Endothelial cell (in vitro differentiated cells): ENCODE measurements around the gene SLC9A3. TPM values are rescaled to one million over a fixed set of nuclear protein-coding genes. Genes with fewer than 3 reads are reported as not detected.
"Not testable (repeated sequence)": the region's sequence is repeated elsewhere in the genome, so short reads cannot be mapped to it uniquely, and the experiment has no call there.

Experiments used
- DNase-seq: peaks from one replicate; pipeline ENCODE4 v3.0.0; 2021; ENCODE audit warnings: low spot score
- H3K27ac Mint-ChIP-seq: one replicate; pipeline ENCODE4 v1.8.0; 2021; ENCODE audit warnings: mixed read lengths, inconsistent platforms; ENCODE audit not compliant: unreplicated experiment
- H3K27me3 Mint-ChIP-seq: one replicate; pipeline ENCODE4 v1.8.0; 2021; ENCODE audit warnings: mild to moderate bottlenecking, moderate library complexity, mixed read lengths, inconsistent platforms; ENCODE audit not compliant: unreplicated experiment
- H3K36me3 Mint-ChIP-seq: one replicate; pipeline ENCODE4 v1.8.0; 2021; ENCODE audit warnings: mild to moderate bottlenecking, low read depth, mixed read lengths, inconsistent platforms; ENCODE audit not compliant: unreplicated experiment
- H3K4me1 Mint-ChIP-seq: one replicate; pipeline ENCODE4 v1.8.0; 2021; ENCODE audit warnings: mild to moderate bottlenecking, mixed read lengths, inconsistent platforms; ENCODE audit not compliant: unreplicated experiment
- H3K4me3 Mint-ChIP-seq: one replicate; pipeline ENCODE4 v1.8.0; 2021; ENCODE audit warnings: mild to moderate bottlenecking, mixed read lengths, inconsistent platforms; ENCODE audit not compliant: unreplicated experiment
- H3K9me3 Mint-ChIP-seq: one replicate; pipeline ENCODE4 v1.8.0; 2021; ENCODE audit warnings: mixed read lengths, inconsistent platforms; ENCODE audit not compliant: unreplicated experiment
- CTCF ChIP-seq: fragments of 200-600 bp; sonication (generic); IDR thresholded peaks from one replicate; pipeline ENCODE4 v1.5.0; 2021; ENCODE audit warnings: antibody characterized with exemption; ENCODE audit not compliant: unreplicated experiment
- total RNA-seq: library from RNA; stranded (reverse); fragmentation: NEBNext Ultra II Directional; extraction: Animal tissue kit (Norgen Biotek cat#: 25700); gene quantifications from one replicate; pipeline ENCODE4 v1.2.1, GENCODE V29; 2021; ENCODE audit not compliant: unreplicated experiment

The SLC9A3 gene
- total RNA-seq, 1 donor from 2014 or later = 1.1 TPM

GRCh38 chr5:488241-488640, 36.0 kb downstream of the SLC9A3 start:
- TF ChIP-seq CTCF = no peak
- Mint-ChIP-seq H3K9me3 (no peaks in the 10 kb centered on the region), H3K4me3 (no peak overlapping the region), H3K27ac (no peak overlapping the region), H3K36me3 (no peaks in the 10 kb centered on the region), H3K4me1 (no peaks in the 10 kb centered on the region), H3K27me3 (peaks cover 7% of the 10 kb centered on the region)
- no peak for DNase-seq

- DNase-seq, H3K4me3 Mint-ChIP-seq, H3K27ac Mint-ChIP-seq, H3K36me3 Mint-ChIP-seq, H3K9me3 Mint-ChIP-seq, H3K4me1 Mint-ChIP-seq, H3K27me3 Mint-ChIP-seq: not testable (repeated sequence)
Measured at GRCh38 chr5:486597-486996, 37.7 kb downstream of the SLC9A3 start.

GRCh38 chr5:485946-486491, 38.2 kb downstream of the SLC9A3 start:
- no peaks in the 10 kb centered on the region for H3K4me1 Mint-ChIP-seq
- no peaks in the 10 kb centered on the region for H3K9me3 Mint-ChIP-seq
- H3K36me3 Mint-ChIP-seq = no peaks in the 10 kb centered on the region
- H3K4me3 Mint-ChIP-seq = no peak overlapping the region
- no peak for DNase-seq
- peaks cover 2% of the 10 kb centered on the region for H3K27me3 Mint-ChIP-seq
- no peak overlapping the region for H3K27ac Mint-ChIP-seq
- no peak for TF ChIP-seq CTCF

GRCh38 chr5:485113-485945, 38.9 kb downstream of the SLC9A3 start:
- DNase-seq = no peak
- no peaks in the 10 kb centered on the region for H3K4me1 Mint-ChIP-seq
- H3K27ac Mint-ChIP-seq = peak overlapping the region; percentile 13
- no peaks in the 10 kb centered on the region for H3K36me3 Mint-ChIP-seq
- no peak for TF ChIP-seq CTCF
- H3K4me3 Mint-ChIP-seq = no peak overlapping the region
- H3K27me3 Mint-ChIP-seq = peaks cover 2% of the 10 kb centered on the region
- H3K9me3 Mint-ChIP-seq = no peaks in the 10 kb centered on the region

- no peak for TF ChIP-seq CTCF
- no peaks in the 10 kb centered on the region for H3K36me3 Mint-ChIP-seq
- no peaks in the 10 kb centered on the region for H3K9me3 Mint-ChIP-seq
- H3K27ac Mint-ChIP-seq = no peak overlapping the region
- DNase-seq = no peak
- H3K4me1 Mint-ChIP-seq = no peaks in the 10 kb centered on the region
- H3K4me3 Mint-ChIP-seq = no peak overlapping the region
- peaks cover 2% of the 10 kb centered on the region for H3K27me3 Mint-ChIP-seq
Measured at GRCh38 chr5:484556-484955, 39.7 kb downstream of the SLC9A3 start.
